Measurements from ENCODE around the gene SCNN1A. TPM values are rescaled to one million over a fixed set of nuclear protein-coding genes. Genes with fewer than 3 reads are reported as not detected.
A peak's percentile ranks its signal among the peaks of the same experiment; 100 is the strongest.

Gene SCNN1A
- total and polyA plus RNA-seq, 2 of the 13 experiments (the other 11 are each of a cell fraction or from before 2014, with no cell fraction given), result 1.5 to 14.6 TPM

DNA sequence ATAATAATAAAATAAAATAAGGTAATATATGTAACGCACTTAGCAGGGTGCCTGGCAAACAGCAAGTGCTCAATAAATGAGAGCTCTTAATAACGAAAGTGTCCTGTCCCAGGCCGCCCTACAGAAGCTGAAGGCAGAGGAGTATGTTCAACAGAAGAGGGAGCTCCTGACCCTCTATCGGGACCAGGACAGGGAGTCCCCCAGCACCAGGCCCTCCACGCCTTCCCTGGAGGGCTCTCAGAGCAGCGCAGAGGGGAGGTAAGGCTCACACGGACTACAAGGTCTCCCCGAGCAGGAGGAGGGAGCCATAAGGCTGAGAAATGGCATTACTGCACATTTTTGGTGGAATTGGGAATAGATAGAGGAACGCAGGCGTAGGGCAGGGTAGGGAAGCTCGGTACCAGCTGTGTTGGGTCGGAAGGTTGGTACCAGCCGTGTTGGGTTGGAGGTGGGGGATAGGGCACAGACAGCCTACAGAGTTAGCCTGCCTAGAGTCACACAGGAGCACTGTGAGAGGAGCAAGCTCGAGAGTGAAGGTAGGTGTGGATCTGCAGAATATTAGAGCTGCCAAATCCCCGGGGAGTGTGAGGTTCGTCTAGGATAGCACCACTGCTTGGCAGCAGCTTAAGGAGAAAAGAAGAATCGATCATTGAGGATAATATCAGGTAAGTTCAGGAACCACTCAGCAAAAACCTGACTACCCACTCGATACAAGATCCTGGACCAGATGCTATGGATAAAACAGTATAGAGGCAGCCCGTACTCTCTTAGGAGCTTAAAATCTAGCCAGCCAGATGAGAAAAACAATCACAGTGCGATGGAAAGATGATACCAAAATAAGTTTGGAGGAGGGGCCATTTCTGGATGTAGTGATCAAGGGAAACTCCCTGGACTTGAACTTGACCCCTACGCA, 48.8 kb downstream of the SCNN1A start (continued):
- TF ChIP-seq, protein P1, sequence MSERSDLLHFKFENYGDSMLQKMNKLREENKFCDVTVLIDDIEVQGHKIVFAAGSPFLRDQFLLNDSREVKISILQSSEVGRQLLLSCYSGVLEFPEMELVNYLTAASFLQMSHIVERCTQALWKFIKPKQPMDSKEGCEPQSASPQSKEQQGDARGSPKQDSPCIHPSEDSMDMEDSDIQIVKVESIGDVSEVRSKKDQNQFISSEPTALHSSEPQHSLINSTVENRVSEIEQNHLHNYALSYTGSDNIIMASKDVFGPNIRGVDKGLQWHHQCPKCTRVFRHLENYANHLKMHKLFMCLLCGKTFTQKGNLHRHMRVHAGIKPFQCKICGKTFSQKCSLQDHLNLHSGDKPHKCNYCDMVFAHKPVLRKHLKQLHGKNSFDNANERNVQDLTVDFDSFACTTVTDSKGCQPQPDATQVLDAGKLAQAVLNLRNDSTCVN (CRISPR knock-in tag; IDR thresholded peaks at IDR 0.05; ENCODE audit: borderline replicate concordance), result no peak
- peak; percentile 73 for TF ChIP-seq STAG1 (CRISPR knock-in tag; IDR thresholded peaks at IDR 0.05)
- peak; percentile 28 for TF ChIP-seq AGO2 (optimal IDR thresholded peaks at IDR 0.05; ENCODE audit: low read depth, low read length)
- no peak for TF ChIP-seq ARNT (IDR thresholded peaks at IDR 0.05)
- TF ChIP-seq SCMH1 (CRISPR knock-in tag; IDR thresholded peaks at IDR 0.05; ENCODE audit: borderline replicate concordance), result no peak
- no peak for TF ChIP-seq TOPORS (CRISPR knock-in tag; IDR thresholded peaks at IDR 0.05)
- TF ChIP-seq MEIS1 (CRISPR knock-in tag; IDR thresholded peaks at IDR 0.05; ENCODE audit: borderline replicate concordance), result no peak
- no peak for TF ChIP-seq NONO (IDR thresholded peaks at IDR 0.05)
- TF ChIP-seq NONO (CRISPR knock-in tag; conservative IDR thresholded peaks at IDR 0.05), result peak; percentile 33; the same call in 1 of the 2 replicates
- no peak for TF ChIP-seq ZSCAN31 (CRISPR knock-in tag; IDR thresholded peaks at IDR 0.05; ENCODE audit: low read depth)
- no peak for TF ChIP-seq ARNT2 (CRISPR knock-in tag; IDR thresholded peaks at IDR 0.05; ENCODE audit: low read depth)
- no peak for TF ChIP-seq ZNF205 (CRISPR knock-in tag; IDR thresholded peaks at IDR 0.05)
- no peak for TF ChIP-seq NFE2L1 (CRISPR knock-in tag; IDR thresholded peaks at IDR 0.05; ENCODE audit: borderline replicate concordance)
- TF ChIP-seq ZNF124 (CRISPR knock-in tag; IDR thresholded peaks at IDR 0.05), result no peak
- peak; percentile 16; the same call in 1 of the 2 replicates for TF ChIP-seq ZNF768 (CRISPR knock-in tag; IDR thresholded peaks at IDR 0.05)
- TF ChIP-seq MXD4 (CRISPR knock-in tag; IDR thresholded peaks at IDR 0.05), result no peak
- TF ChIP-seq ZNF816 (CRISPR knock-in tag; IDR thresholded peaks at IDR 0.05; ENCODE audit: borderline replicate concordance), result no peak
- TF ChIP-seq U2AF2 (IDR thresholded peaks at IDR 0.05; ENCODE audit: low read depth, low read length), result no peak
- no peak for TF ChIP-seq SMAD9 (CRISPR knock-in tag; IDR thresholded peaks at IDR 0.05)
- TF ChIP-seq, protein P2, sequence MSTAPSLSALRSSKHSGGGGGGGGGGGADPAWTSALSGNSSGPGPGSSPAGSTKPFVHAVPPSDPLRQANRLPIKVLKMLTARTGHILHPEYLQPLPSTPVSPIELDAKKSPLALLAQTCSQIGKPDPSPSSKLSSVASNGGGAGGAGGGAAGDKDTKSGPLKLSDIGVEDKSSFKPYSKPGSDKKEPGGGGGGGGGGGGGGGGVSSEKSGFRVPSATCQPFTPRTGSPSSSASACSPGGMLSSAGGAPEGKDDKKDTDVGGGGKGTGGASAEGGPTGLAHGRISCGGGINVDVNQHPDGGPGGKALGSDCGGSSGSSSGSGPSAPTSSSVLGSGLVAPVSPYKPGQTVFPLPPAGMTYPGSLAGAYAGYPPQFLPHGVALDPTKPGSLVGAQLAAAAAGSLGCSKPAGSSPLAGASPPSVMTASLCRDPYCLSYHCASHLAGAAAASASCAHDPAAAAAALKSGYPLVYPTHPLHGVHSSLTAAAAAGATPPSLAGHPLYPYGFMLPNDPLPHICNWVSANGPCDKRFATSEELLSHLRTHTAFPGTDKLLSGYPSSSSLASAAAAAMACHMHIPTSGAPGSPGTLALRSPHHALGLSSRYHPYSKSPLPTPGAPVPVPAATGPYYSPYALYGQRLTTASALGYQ (CRISPR knock-in tag; IDR thresholded peaks at IDR 0.05), result no peak
- no peak for TF ChIP-seq ZNF329 (CRISPR knock-in tag; IDR thresholded peaks at IDR 0.05; ENCODE audit: low read depth)
- peak; percentile 6 for TF ChIP-seq ZNF326 (CRISPR knock-in tag; IDR thresholded peaks at IDR 0.05; ENCODE audit: borderline replicate concordance)
- no peak for TF ChIP-seq ZNF83 (CRISPR knock-in tag; IDR thresholded peaks at IDR 0.05; ENCODE audit: borderline replicate concordance)
- TF ChIP-seq KLF9 (CRISPR knock-in tag; IDR thresholded peaks at IDR 0.05; ENCODE audit: low read depth), result no peak
- no peak for TF ChIP-seq MXD3 (CRISPR knock-in tag; IDR thresholded peaks at IDR 0.05)
- TF ChIP-seq ZNF770 (CRISPR knock-in tag; IDR thresholded peaks at IDR 0.05), result no peak

Data from HepG2 (cell line).